Panc1 (cell line): Measurements from ENCODE around the gene SGMS1.

Source experiments
- CTCF ChIP-seq: fragments of 450-650 bp; IDR thresholded peaks from 2 replicates; pipeline ENCODE4 v1.5.1; 2017; ENCODE audit warnings: mild to moderate bottlenecking
- POLR2AphosphoS5 ChIP-seq: IDR thresholded peaks from 2 replicates; pipeline ENCODE4 v1.6.1; 2012; ENCODE audit warnings: mild to moderate bottlenecking, low read depth, low read length, moderate library complexity
- SIN3A ChIP-seq: IDR thresholded peaks from 2 replicates; pipeline ENCODE4 v1.6.1; 2012; ENCODE audit warnings: low read depth, mild to moderate bottlenecking, low read length, moderate library complexity, borderline replicate concordance; ENCODE audit not compliant: insufficient read depth
- TCF7L2 ChIP-seq: IDR thresholded peaks from 2 replicates; pipeline ENCODE4 v1.6.1; 2011; ENCODE audit warnings: mild to moderate bottlenecking, low read depth, low read length, inconsistent platforms
- TF ChIP-seq, protein P1 (sequence below), 2 experiments: IDR thresholded peaks; 2 replicates each; pipeline ENCODE4 v1.6.1; 2011 to 2012; ENCODE audit warnings: low read depth in 2 of 2, control low read depth in 1 of 2, low read length in 1 of 2, mild to moderate bottlenecking in 1 of 2, moderate library complexity in 1 of 2; ENCODE audit not compliant: insufficient read depth in 1 of 2

DNA sequence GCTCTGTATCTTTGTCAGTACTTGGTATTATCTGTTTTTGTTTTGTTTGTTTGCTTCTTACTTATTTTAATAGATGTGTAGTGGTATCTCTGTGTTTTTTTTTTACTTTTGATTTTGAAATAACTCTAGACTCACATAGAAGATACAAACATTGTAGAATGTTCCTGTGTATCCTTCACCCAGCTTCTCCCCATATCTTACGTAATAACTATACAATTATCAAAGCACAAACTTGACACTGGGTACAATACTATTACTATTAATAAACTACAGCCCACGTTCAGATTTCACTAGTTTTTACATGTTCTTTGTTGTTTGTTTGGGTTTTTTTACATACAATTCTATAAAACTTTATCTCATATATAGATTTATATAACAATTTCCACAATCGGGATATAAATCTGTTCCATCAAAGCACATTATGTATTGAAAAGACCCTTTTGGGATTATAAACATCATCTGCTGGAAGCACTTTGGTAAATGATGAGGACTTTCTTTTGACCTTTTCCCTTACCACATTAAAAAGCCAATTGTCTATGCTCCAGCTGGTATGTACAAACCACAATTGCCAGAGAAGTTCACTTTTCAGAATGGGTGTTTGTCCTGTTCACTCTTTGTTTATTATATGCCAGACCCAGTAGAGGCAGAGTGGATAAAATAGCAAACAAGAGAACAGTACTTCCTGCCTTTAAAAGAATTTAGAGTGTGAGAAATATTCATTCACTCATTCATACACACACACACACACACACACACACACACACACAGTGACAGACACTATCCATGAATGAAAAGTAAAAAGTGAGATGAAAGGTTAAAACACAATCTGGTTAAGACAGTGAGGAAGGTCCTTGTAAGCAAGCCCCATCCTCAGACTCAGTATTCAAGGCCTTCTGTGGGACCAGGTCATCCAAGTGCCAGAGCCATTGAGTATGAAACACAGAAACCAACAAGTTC lies 113.0 kb downstream of the SGMS1 start:
- TF ChIP-seq POLR2AphosphoS5, result no peak
- TF ChIP-seq CTCF, result no peak
- TF ChIP-seq SIN3A, result no peak
- TF ChIP-seq, protein P1, sequence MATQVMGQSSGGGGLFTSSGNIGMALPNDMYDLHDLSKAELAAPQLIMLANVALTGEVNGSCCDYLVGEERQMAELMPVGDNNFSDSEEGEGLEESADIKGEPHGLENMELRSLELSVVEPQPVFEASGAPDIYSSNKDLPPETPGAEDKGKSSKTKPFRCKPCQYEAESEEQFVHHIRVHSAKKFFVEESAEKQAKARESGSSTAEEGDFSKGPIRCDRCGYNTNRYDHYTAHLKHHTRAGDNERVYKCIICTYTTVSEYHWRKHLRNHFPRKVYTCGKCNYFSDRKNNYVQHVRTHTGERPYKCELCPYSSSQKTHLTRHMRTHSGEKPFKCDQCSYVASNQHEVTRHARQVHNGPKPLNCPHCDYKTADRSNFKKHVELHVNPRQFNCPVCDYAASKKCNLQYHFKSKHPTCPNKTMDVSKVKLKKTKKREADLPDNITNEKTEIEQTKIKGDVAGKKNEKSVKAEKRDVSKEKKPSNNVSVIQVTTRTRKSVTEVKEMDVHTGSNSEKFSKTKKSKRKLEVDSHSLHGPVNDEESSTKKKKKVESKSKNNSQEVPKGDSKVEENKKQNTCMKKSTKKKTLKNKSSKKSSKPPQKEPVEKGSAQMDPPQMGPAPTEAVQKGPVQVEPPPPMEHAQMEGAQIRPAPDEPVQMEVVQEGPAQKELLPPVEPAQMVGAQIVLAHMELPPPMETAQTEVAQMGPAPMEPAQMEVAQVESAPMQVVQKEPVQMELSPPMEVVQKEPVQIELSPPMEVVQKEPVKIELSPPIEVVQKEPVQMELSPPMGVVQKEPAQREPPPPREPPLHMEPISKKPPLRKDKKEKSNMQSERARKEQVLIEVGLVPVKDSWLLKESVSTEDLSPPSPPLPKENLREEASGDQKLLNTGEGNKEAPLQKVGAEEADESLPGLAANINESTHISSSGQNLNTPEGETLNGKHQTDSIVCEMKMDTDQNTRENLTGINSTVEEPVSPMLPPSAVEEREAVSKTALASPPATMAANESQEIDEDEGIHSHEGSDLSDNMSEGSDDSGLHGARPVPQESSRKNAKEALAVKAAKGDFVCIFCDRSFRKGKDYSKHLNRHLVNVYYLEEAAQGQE (IDR thresholded peaks at IDR 0.05; ENCODE audit: insufficient read depth in 1 of 2, low read depth in 2 of 2, low read length in 1 of 2), result no peak
- no peak for TF ChIP-seq TCF7L2
